ENCODE results near the gene FGF18. TPM values are rescaled to one million over a fixed set of nuclear protein-coding genes. Genes with fewer than 3 reads are reported as not detected.
"Not testable (repeated sequence)": the region's sequence is repeated elsewhere in the genome, so short reads cannot be mapped to it uniquely, and the experiment has no call there.

Gene FGF18
- polyA plus RNA-seq, 3 donors, result not detected

GRCh38 chr5:171412186-171412585 lies 7.3 kb upstream of the FGF18 start:
- Mint-ChIP-seq H3K27ac (peak overlapping the region in 1 of 7 donors; percentile 40), H3K9me3 (no peaks in the 10 kb centered on the region), H3K36me3 (peaks cover 55 to 63% of the 10 kb centered on the region in 2 donors), H3K4me3 (no peak overlapping the region), H3K27me3 (ENCODE audit: low read depth in 3 of 3) (no peaks in the 10 kb centered on the region), H3K4me1 (peaks cover 2% of the 10 kb centered on the region)
- no peak for TF ChIP-seq CTCF (IDR thresholded peaks at IDR 0.05)
- Histone ChIP-seq H3K4me3 (replicated peaks in 1 of 3; ENCODE audit: low read depth in 2 of 3, low read length in 3 of 3) (no peak overlapping the region), H3K27ac (ENCODE audit: low read depth in 1 of 2, low read length in 2 of 2) (no peak overlapping the region), H2AFZ (ENCODE audit: insufficient read depth, low read depth, low read length, poor library complexity, severe bottlenecking) (no peak overlapping the region), H3K4me1 (ENCODE audit: control insufficient read depth in 1 of 2, insufficient read depth in 2 of 2, low read length in 2 of 2) (no peaks in the 10 kb centered on the region), H4K20me1 (ENCODE audit: insufficient read depth, low read length) (peaks cover 19% of the 10 kb centered on the region), H3K27me3 (ENCODE audit: control insufficient read depth in 2 of 2, insufficient read depth in 2 of 2, low read length in 2 of 2) (no peaks in the 10 kb centered on the region), H3K79me2 (ENCODE audit: insufficient read depth, low read length) (peaks cover 6% of the 10 kb centered on the region), H3K36me3 (replicated peaks in 1 of 2; ENCODE audit: control insufficient read depth in 1 of 2, insufficient read depth in 2 of 2, low read length in 2 of 2) (peaks cover 43 to 70% of the 10 kb centered on the region in 2 donors), H3K4me2 (replicated peaks; ENCODE audit: extremely low read depth, low read length, poor library complexity, severe bottlenecking) (no peak overlapping the region), H3K9ac (ENCODE audit: insufficient read depth, low read length, poor library complexity, severe bottlenecking) (no peak overlapping the region), H3K9me3 (replicated peaks in 1 of 2; ENCODE audit: control insufficient read depth in 1 of 2, insufficient read depth in 1 of 2, low read length in 2 of 2) (no peaks in the 10 kb centered on the region)
- DNase-seq, result no peak
- 60% methylated on average over 1 of the region's 5 CpGs for WGBS (ENCODE audit: insufficient coverage)
- intact Hi-C loops (cut with micrococcal nuclease), result loop anchor here in 1 of 2 donors (10.0 kb wide), 1 partner anchor 633 kb away; no protein-coding TSS in a partner anchor

DNA sequence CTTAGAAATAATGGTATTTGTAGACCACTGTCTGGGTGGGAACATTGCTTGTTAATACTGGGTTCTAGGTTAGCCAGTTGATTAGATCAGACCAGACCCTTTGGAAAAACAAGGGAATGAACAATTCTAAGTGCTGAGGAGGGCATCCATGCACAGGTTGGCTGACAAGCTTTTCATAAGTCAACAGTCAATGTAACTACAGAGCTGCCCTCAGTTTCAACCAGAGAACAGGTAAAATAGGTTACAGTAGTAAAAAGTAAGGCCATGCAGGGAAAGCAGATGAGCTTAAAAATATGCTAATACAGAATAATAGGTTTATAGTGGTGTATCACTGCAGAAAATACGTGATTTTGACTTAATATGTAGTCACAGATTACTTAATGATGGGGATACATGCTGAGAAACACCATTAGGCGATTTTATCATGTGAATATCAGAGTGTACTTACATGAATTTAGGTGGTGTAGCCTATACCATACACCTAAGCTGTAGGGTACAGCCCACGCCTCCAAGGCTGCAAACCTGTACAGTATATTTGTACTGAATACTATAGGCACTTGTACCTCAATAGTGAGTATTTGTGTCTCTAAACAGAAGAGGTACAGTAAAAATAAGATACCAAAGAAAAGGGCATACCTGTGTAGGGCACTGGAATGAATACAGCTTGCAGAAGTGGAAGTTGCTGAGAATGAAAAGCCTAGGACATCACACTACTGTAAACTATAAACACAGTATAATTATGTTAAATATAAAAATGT lies 6.1 kb upstream of the FGF18 start:
- H3K27ac ChIP-seq (ENCODE audit: low read depth in 1 of 2, low read length in 2 of 2), result no peak overlapping the region
- Mint-ChIP-seq H3K27ac (no peak overlapping the region), H3K4me1 (peaks cover 2% of the 10 kb centered on the region), H3K9me3 (no peaks in the 10 kb centered on the region), H3K27me3 (ENCODE audit: low read depth in 3 of 3) (peaks cover 0 to 3% (median 0%) of the 10 kb centered on the region in 3 donors), H3K36me3 (peaks cover 44 to 52% of the 10 kb centered on the region in 2 donors), H3K4me3 (no peak overlapping the region)
- H3K9me3 ChIP-seq (replicated peaks in 1 of 2; ENCODE audit: control insufficient read depth in 1 of 2, insufficient read depth in 1 of 2, low read length in 2 of 2), result no peaks in the 10 kb centered on the region
- 100% methylated on average over 1 of the region's 3 CpGs for WGBS (ENCODE audit: insufficient coverage)
- DNase-seq, result no peak
- TF ChIP-seq CTCF (IDR thresholded peaks at IDR 0.05), result no peak
- H3K79me2 ChIP-seq (ENCODE audit: insufficient read depth, low read length), result peaks cover 6% of the 10 kb centered on the region
- peaks cover 15% of the 10 kb centered on the region for H4K20me1 ChIP-seq (ENCODE audit: insufficient read depth, low read length)
- intact Hi-C loops (cut with micrococcal nuclease), result loop anchor here in 1 of 2 donors (10.0 kb wide), 1 partner anchor 631 kb away; no protein-coding TSS in a partner anchor
- no peak overlapping the region for H3K4me2 ChIP-seq (replicated peaks; ENCODE audit: extremely low read depth, low read length, poor library complexity, severe bottlenecking)
- no peak overlapping the region for H2AFZ ChIP-seq (ENCODE audit: insufficient read depth, low read depth, low read length, poor library complexity, severe bottlenecking)
- peaks cover 1 to 2% of the 10 kb centered on the region in 2 donors for H3K27me3 ChIP-seq (ENCODE audit: control insufficient read depth in 2 of 2, insufficient read depth in 2 of 2, low read length in 2 of 2)
- no peaks in the 10 kb centered on the region for H3K4me1 ChIP-seq (ENCODE audit: control insufficient read depth in 1 of 2, insufficient read depth in 2 of 2, low read length in 2 of 2)
- no peak overlapping the region for H3K9ac ChIP-seq (ENCODE audit: insufficient read depth, low read length, poor library complexity, severe bottlenecking)
- peaks cover 31 to 58% of the 10 kb centered on the region in 2 donors for H3K36me3 ChIP-seq (replicated peaks in 1 of 2; ENCODE audit: control insufficient read depth in 1 of 2, insufficient read depth in 2 of 2, low read length in 2 of 2)
- no peak overlapping the region for H3K4me3 ChIP-seq (replicated peaks in 1 of 3; ENCODE audit: low read depth in 2 of 3, low read length in 3 of 3)

DNA sequence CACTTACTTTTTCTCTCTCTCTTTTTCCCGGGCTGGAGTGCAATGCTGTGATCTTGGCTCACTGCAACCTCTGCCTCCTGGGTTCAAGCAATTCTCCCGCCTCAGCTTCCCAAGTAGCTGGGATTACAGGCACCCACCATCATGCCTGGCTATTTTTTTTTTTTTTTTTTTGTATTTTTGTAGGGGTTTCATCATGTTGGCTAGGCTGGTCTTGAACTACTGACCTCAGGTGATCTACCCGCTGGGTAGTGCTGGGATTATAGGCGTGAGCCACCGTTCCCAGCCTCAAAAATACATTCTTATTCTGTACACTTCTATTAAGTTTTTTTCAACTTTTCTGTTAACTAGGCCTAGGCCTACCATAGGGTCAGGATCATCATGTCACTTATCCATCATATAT lies 5.5 kb upstream of the FGF18 start:
- H3K9me3 Mint-ChIP-seq; H3K4me3 Mint-ChIP-seq; H3K4me3 ChIP-seq (replicated peaks in 1 of 3; ENCODE audit: low read depth in 2 of 3, low read length in 3 of 3); H3K4me1 Mint-ChIP-seq; H3K27me3 ChIP-seq (ENCODE audit: control insufficient read depth in 2 of 2, insufficient read depth in 2 of 2, low read length in 2 of 2); DNase-seq; H3K4me2 ChIP-seq (replicated peaks; ENCODE audit: extremely low read depth, low read length, poor library complexity, severe bottlenecking); H3K4me1 ChIP-seq (ENCODE audit: control insufficient read depth in 1 of 2, insufficient read depth in 2 of 2, low read length in 2 of 2); H3K9me3 ChIP-seq (replicated peaks in 1 of 2; ENCODE audit: control insufficient read depth in 1 of 2, insufficient read depth in 1 of 2, low read length in 2 of 2); H3K27ac Mint-ChIP-seq; H2AFZ ChIP-seq (ENCODE audit: insufficient read depth, low read depth, low read length, poor library complexity, severe bottlenecking); H3K27ac ChIP-seq (ENCODE audit: low read depth in 1 of 2, low read length in 2 of 2); H3K27me3 Mint-ChIP-seq (ENCODE audit: low read depth in 3 of 3); H3K9ac ChIP-seq (ENCODE audit: insufficient read depth, low read length, poor library complexity, severe bottlenecking); H3K79me2 ChIP-seq (ENCODE audit: insufficient read depth, low read length): not testable (repeated sequence)
- intact Hi-C loops (cut with micrococcal nuclease), result loop anchor here in 1 of 2 donors (10.0 kb wide), 1 partner anchor 631 kb away; no protein-coding TSS in a partner anchor
- H3K36me3 Mint-ChIP-seq, result peaks cover 39 to 45% of the 10 kb centered on the region in 2 donors
- no CpG with 5 or more reads among the region's 5 CpGs for WGBS (ENCODE audit: insufficient coverage)
- H4K20me1 ChIP-seq (ENCODE audit: insufficient read depth, low read length), result peaks cover 10% of the 10 kb centered on the region
- peaks cover 25 to 52% of the 10 kb centered on the region in 2 donors for H3K36me3 ChIP-seq (replicated peaks in 1 of 2; ENCODE audit: control insufficient read depth in 1 of 2, insufficient read depth in 2 of 2, low read length in 2 of 2)
